Ovary (tissue), 9 donors: ENCODE measurements around the gene GXYLT2. TPM values are rescaled to one million over a fixed set of nuclear protein-coding genes. Genes with fewer than 3 reads are reported as not detected.

Experiments used
- DNase-seq, 5 donors: peaks; one replicate each; pipeline ENCODE4 v3.0.0-alpha.2; 2019 to 2020
- H3K27ac ChIP-seq, 2 donors: fragments of 200-600 bp; one replicate each; pipeline versions ENCODE4 v1.5.1 to v1.8.0; 2019 to 2022
- H3K27me3 ChIP-seq: fragments of 200-600 bp; one replicate; pipeline ENCODE4 v1.8.0; 2022
- H3K36me3 ChIP-seq: fragments of 200-600 bp; sonication (generic); one replicate; pipeline ENCODE4 v1.5.1; 2019
- H3K4me1 ChIP-seq: one replicate; pipeline ENCODE4 v1.8.1; 2013; ENCODE audit warnings: mild to moderate bottlenecking, moderate library complexity; ENCODE audit not compliant: insufficient read depth
- H3K4me3 ChIP-seq: fragments of 200-600 bp; sonication (generic); one replicate; pipeline ENCODE4 v1.5.1; 2017
- H3K9me3 ChIP-seq, 2 donors: fragments of 200-600 bp in 1 of 2; sonication (generic) in 1 of 2; one replicate each; pipeline versions ENCODE4 v1.5.1 to v1.8.1; 2013 to 2019; ENCODE audit warnings: mild to moderate bottlenecking in 1 of 2, moderate library complexity in 1 of 2
- CTCF ChIP-seq, 3 donors: fragments of 450-650 bp in 2 of 3; fragments of 200-600 bp in 1 of 3; IDR thresholded peaks; one replicate each; pipeline versions ENCODE4 v1.5.1 to v1.8.0; 2016 to 2022; ENCODE audit warnings: antibody characterized with exemption in 3 of 3, mild to moderate bottlenecking in 1 of 3
- EP300 ChIP-seq: sonication (generic); formaldehyde crosslinking; IDR thresholded peaks from one replicate; pipeline ENCODE4 v1.6.1; 2017; ENCODE audit warnings: antibody characterized with exemption
- POLR2A ChIP-seq: fragments of 450-650 bp; IDR thresholded peaks from one replicate; pipeline ENCODE4 v1.6.1; 2017; ENCODE audit warnings: antibody characterized with exemption, mild to moderate bottlenecking, moderate library complexity
- WGBS, 3 donors: extraction: QIAGEN DNeasy Blood & Tissue Kit in 1 of 3; methylation state at CpG; one replicate each; pipeline versions ENCODE4 v1.1.5 to v1.1.7; 2013 to 2017; 5-methylcytosine and 5-hydroxymethylcytosine counted together
- intact Hi-C, 4 donors: fragments of 100-400 bp; cut with DNase I; formaldehyde crosslinking; loops; one replicate each; pipeline versions ENCODE4 v1.11.0 to v1.15.1; 2022 to 2023
- polyA plus RNA-seq, 2 donors: library from polyadenylated mRNA; stranded (reverse); fragments of 200-250 nt in 1 of 2; fragments of 350-450 nt in 1 of 2; fragmentation: Illumina TruSeq in 1 of 2; extraction: RNeasy Lipid Tissue Mini Kit (QIAGEN cat#74804) in 1 of 2; gene quantifications; one replicate each; pipeline ENCODE4 v1.2.3, GENCODE V29; 2013 to 2014
- total RNA-seq, 7 donors: library from RNA; depleted of rRNA in 2 of 7; stranded (reverse); fragments of >200 nt in 2 of 7; fragmentation: NEBNext Ultra II Directional in 3 of 7; extraction: Animal tissue kit (Norgen Biotek cat#: 25700) in 3 of 7; gene quantifications; one replicate each; pipeline versions ENCODE4 v1.1.0 to v1.2.4, GENCODE V29; 2016 to 2023
- donor health status: DM: no; HTN: no; CAD: no; lungs with moderate emphysema.
- donor health status: DM: no; HTN: no; CAD: no.
- donor health status: Bipolar disorder and iron deficiency.
- donor health status: DM: yes; HTN: yes; CAD: no.
- donor health status: DM: no; HTN: no; CAD: no.
- donor health status: DM: yes; HTN: yes; CAD: no.

Gene GXYLT2
- total and polyA plus RNA-seq, 9 donors, result 9.4 to 86.0 (median 43.7) TPM

- intact Hi-C loops, result no loop called here
- no peak for DNase-seq
- TF ChIP-seq POLR2A, result no peak
- TF ChIP-seq EP300, result no peak
- TF ChIP-seq CTCF (IDR thresholded peaks at IDR 0.05), result no peak
These were observed 94.9 kb downstream of the GXYLT2 start for GRCh38 chr3:72982609-72983366.

GRCh38 chr3:72985576-72985975 is 97.7 kb downstream of the GXYLT2 start:
- intact Hi-C loops, result no loop called here
- Histone ChIP-seq H3K27ac (no peak overlapping the region), H3K27me3 (no peaks in the 10 kb centered on the region), H3K4me1 (no peaks in the 10 kb centered on the region), H3K4me3 (no peak overlapping the region), H3K36me3 (no peaks in the 10 kb centered on the region), H3K9me3 (no peaks in the 10 kb centered on the region)
- no peak for TF ChIP-seq CTCF (IDR thresholded peaks at IDR 0.05)
- TF ChIP-seq POLR2A, result no peak
- TF ChIP-seq EP300, result no peak
- no peak for DNase-seq
- 91 to 98% (median 96%) methylated on average over 1 of the region's 1 CpG for WGBS, 3 donors

More at GRCh38 chr3:72982609-72983366, 94.9 kb downstream of the GXYLT2 start:
- Histone ChIP-seq H3K36me3 (no peaks in the 10 kb centered on the region), H3K27me3 (no peaks in the 10 kb centered on the region), H3K4me3 (no peak overlapping the region), H3K27ac (no peak overlapping the region), H3K9me3 (no peaks in the 10 kb centered on the region), H3K4me1 (no peaks in the 10 kb centered on the region)
- WGBS, 3 donors, result 78 to 88% (median 84%) methylated on average over 3 of the region's 3 CpGs

GRCh38 chr3:72990701-72991395 is 103.0 kb downstream of the GXYLT2 start:
- 90 to 93% (median 90%) methylated on average over 5 of the region's 5 CpGs for WGBS, 3 donors
- Histone ChIP-seq H3K4me3 (no peak overlapping the region), H3K9me3 (no peaks in the 10 kb centered on the region), H3K27ac (no peak overlapping the region), H3K4me1 (no peaks in the 10 kb centered on the region), H3K36me3 (no peaks in the 10 kb centered on the region), H3K27me3 (no peaks in the 10 kb centered on the region)
- DNase-seq, result no peak
- intact Hi-C loops, result loop anchor here in 1 of 4 donors (10.0 kb wide), 1 partner anchor 64 kb away; no protein-coding TSS in a partner anchor
- TF ChIP-seq POLR2A (no peak), CTCF (IDR thresholded peaks at IDR 0.05) (no peak), EP300 (no peak)

GRCh38 chr3:72991522-72991921 is 103.7 kb downstream of the GXYLT2 start:
- Histone ChIP-seq H3K27ac (no peak overlapping the region), H3K36me3 (no peaks in the 10 kb centered on the region), H3K4me3 (no peak overlapping the region), H3K9me3 (no peaks in the 10 kb centered on the region), H3K4me1 (no peaks in the 10 kb centered on the region), H3K27me3 (no peaks in the 10 kb centered on the region)
- TF ChIP-seq CTCF (IDR thresholded peaks at IDR 0.05) (no peak), POLR2A (no peak), EP300 (no peak)
- DNase-seq, result no peak
- intact Hi-C loops, result loop anchor here in 1 of 4 donors (10.0 kb wide), 1 partner anchor 63 kb away; no protein-coding TSS in a partner anchor
- WGBS, 3 donors, result 71 to 80% (median 76%) methylated on average over 2 of the region's 2 CpGs
